SK-MEL-5 (cell line): ENCODE results near the gene ZNF714. TPM values are rescaled to one million over a fixed set of nuclear protein-coding genes. Genes with fewer than 3 reads are reported as not detected.

Experiments used
- DNase-seq: peaks from one replicate; pipeline ENCODE4 v3.0.0-alpha.2; 2016; ENCODE audit warnings: low read depth, low spot score
- in situ Hi-C: cut with HindIII; loops from 2 replicates; pipeline ENCODE4 v1.10.0; 2016; ENCODE audit warnings: low sequenced_read_pairs, high pct_unique_total_duplicates, low pct_unique_long_range_greater_than_20kb
- polyA plus RNA-seq, 2 experiments: library from polyadenylated mRNA; depleted of rRNA; stranded (reverse); fragments of >200 nt; gene quantifications; 2 replicates each; pipeline ENCODE4 v1.2.3, GENCODE V29; 2015
- total RNA-seq: library from RNA; depleted of rRNA; stranded (reverse); fragments of >200 nt; shearing (Covaris generic); gene quantifications from 2 replicates; pipeline ENCODE4 v1.2.3, GENCODE V29; 2014; rRNA removed

Gene ZNF714
- 6.0 and 7.3 TPM in 2 replicates for total RNA-seq
- polyA plus RNA-seq (2015; cell fraction: cytosol; rRNA removed): 3.5 and 10.6 TPM in 2 replicates
- polyA plus RNA-seq (2015; cell fraction: nucleus; rRNA removed): 5.1 and 5.7 TPM in 2 replicates

GRCh38 chr19:21082011-21082975 is at the start of gene ZNF714:
TSS of gene ZNF714 (plus strand) at chr19:21082203. CDS start at chr19:21098269, 16,066 bp downstream.
- in situ Hi-C loops: no loop called here
- peak; percentile 94 for DNase-seq

GRCh38 chr19:21045028-21045427 is 37.0 kb upstream of the ZNF714 start:
- no peak for DNase-seq
- in situ Hi-C loops: no loop called here

GRCh38 chr19:21046489-21046888 is 35.5 kb upstream of the ZNF714 start:
- DNase-seq: no peak
- in situ Hi-C loops: no loop called here

GRCh38 chr19:21047716-21048115 is 34.3 kb upstream of the ZNF714 start:
- in situ Hi-C loops: no loop called here
- DNase-seq: no peak

- in situ Hi-C loops: no loop called here
- no peak for DNase-seq
Observed at GRCh38 chr19:21052902-21053301, 29.1 kb upstream of the ZNF714 start.

- no peak for DNase-seq
- in situ Hi-C loops: no loop called here
Observed at GRCh38 chr19:21065336-21065735, 16.7 kb upstream of the ZNF714 start.

GRCh38 chr19:21084343-21084742 is 2.3 kb downstream of the ZNF714 start:
- no peak for DNase-seq
- in situ Hi-C loops: no loop called here

GRCh38 chr19:21087871-21088270 is 5.9 kb downstream of the ZNF714 start:
- in situ Hi-C loops: no loop called here
- no peak for DNase-seq

GRCh38 chr19:21092109-21092508 is 10.1 kb downstream of the ZNF714 start:
- DNase-seq: no peak

GRCh38 chr19:21094347-21095025 is 12.5 kb downstream of the ZNF714 start:
- in situ Hi-C loops: no loop called here
- DNase-seq: no peak

More at GRCh38 chr19:21092109-21092508, 10.1 kb downstream of the ZNF714 start:
- in situ Hi-C loops: no loop called here

- in situ Hi-C loops: no loop called here
- DNase-seq: no peak
Observed at GRCh38 chr19:21098291-21098690, 16.3 kb downstream of the ZNF714 start.

- no peak for DNase-seq
- in situ Hi-C loops: no loop called here
Observed at GRCh38 chr19:21101521-21102242, 19.7 kb downstream of the ZNF714 start.

- in situ Hi-C loops: no loop called here
- DNase-seq: no peak
Observed at GRCh38 chr19:21109116-21109515, 27.1 kb downstream of the ZNF714 start.

GRCh38 chr19:21110183-21110582 is 28.2 kb downstream of the ZNF714 start:
- DNase-seq: no peak
- in situ Hi-C loops: no loop called here

GRCh38 chr19:21115430-21115829 is 33.4 kb downstream of the ZNF714 start:
- DNase-seq: no peak
- in situ Hi-C loops: no loop called here

- in situ Hi-C loops: no loop called here
- no peak for DNase-seq
Observed at GRCh38 chr19:21117041-21117907, 35.3 kb downstream of the ZNF714 start.

- in situ Hi-C loops: no loop called here
- DNase-seq: no peak
Observed at GRCh38 chr19:21126078-21126477, 44.1 kb downstream of the ZNF714 start.
